GM18505 (cell line): ENCODE results near the gene GZF1.

Experiments used
- ATAC-seq: cut with Tn5 transposase; IDR thresholded peaks from one replicate; pipeline ENCODE4 v1.9.1; 2021; ENCODE audit not compliant: unreplicated experiment
- POLR2A ChIP-seq: IDR thresholded peaks from 4 replicates; pipeline ENCODE4 v1.6.1; 2011; ENCODE audit warnings: borderline replicate concordance; ENCODE audit not compliant: insufficient read depth, insufficient read length; ENCODE audit errors: extremely low read depth

GZF1 gene

GRCh38 chr20:23361476-23362391, at the start of gene GZF1:
GZF1 (plus strand) TSS chr20:23362182; CDS start chr20:23364384, 2,202 bp downstream.
- ATAC-seq: peak; percentile 55
- TF ChIP-seq POLR2A: peak; percentile 85

- TF ChIP-seq POLR2A: no peak
- no peak for ATAC-seq
These were observed 48.7 kb upstream of the GZF1 start for GRCh38 chr20:23313271-23313670.

DNA sequence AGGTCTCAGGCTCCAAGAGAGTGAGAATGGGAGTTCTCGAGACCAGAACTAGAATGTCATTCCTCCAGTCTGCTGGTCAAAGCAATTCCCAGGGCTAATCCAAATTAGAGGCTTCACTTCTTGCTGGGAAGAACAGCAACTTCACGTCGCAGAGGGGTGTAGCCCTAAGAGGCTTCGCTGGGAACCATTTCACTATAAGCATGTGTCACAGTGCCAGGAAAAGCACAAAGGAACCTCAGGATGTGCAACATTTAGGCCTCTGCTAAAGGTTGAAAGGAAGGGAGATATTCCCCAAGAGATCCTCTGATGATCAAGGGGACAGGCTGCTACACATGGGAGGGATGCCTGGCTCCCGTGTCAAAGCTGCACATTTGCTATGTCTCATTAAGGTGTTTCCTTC, 47.3 kb upstream of the GZF1 start:
- TF ChIP-seq POLR2A: no peak
- no peak for ATAC-seq

DNA sequence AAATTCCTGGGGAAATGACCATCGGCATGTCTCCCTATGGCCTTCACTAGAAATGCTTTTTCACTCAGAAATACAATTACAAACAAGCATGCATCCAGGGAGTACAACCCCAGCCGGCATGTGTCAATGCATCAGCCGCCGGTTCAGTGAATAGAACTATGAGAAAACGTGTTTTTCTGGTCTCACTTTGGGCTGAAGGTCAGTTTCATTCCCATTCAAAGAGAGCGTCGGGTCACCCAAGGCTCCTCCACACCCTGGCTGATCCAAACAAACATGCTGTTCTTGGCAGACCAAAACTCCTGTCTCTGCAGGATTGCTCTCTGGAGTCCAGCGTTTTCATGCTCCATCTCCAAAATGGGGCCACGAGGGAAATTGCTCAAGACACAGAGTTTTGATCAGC, 46.9 kb upstream of the GZF1 start:
- no peak for ATAC-seq
- TF ChIP-seq POLR2A: no peak

GRCh38 chr20:23316626-23317025, 45.4 kb upstream of the GZF1 start:
- TF ChIP-seq POLR2A: no peak
- ATAC-seq: no peak

DNA sequence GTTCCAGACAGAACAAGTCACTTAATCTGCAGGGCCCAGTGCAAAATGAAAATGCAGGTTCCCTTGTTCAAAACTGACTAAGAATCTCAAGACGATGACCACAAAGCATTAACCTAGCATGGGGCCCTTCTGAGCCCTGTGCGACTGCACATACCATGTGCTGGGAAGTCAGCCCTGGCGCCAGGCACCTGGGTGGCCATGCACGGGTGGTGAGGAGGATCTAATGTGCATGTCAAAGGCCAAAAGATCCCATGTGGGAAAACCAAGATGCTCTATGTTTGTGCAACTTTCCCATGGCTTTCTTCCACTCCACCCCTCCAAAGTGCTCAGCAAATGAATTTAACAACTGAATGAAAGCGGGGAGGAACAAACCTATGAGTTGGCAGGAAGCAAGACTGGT, 44.9 kb upstream of the GZF1 start:
- TF ChIP-seq POLR2A: no peak

GRCh38 chr20:23318347-23318746, 43.6 kb upstream of the GZF1 start:
- no peak for ATAC-seq
- no peak for TF ChIP-seq POLR2A

More for the DNA sequence above, 44.9 kb upstream of the GZF1 start:
- no peak for ATAC-seq

DNA sequence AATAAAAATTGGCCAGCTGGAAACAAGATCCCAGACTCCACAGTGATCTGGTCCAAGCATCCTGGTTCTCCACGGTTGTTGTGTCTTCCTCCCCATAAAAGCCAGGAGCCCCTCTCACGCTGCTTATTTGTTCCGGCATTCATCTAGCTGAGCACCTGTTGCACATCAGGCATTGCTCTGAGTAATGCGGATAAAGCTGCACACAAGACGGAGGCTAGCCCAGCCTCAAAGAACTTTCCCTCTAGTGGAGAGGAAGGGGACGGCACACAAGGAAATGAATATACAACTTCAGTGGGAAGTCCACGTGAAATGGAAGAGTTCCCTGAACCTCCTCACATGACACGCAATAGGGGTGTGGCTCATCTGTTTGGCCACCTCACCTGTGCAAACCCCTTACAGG, 41.7 kb upstream of the GZF1 start:
- ATAC-seq: no peak
- TF ChIP-seq POLR2A: no peak

DNA sequence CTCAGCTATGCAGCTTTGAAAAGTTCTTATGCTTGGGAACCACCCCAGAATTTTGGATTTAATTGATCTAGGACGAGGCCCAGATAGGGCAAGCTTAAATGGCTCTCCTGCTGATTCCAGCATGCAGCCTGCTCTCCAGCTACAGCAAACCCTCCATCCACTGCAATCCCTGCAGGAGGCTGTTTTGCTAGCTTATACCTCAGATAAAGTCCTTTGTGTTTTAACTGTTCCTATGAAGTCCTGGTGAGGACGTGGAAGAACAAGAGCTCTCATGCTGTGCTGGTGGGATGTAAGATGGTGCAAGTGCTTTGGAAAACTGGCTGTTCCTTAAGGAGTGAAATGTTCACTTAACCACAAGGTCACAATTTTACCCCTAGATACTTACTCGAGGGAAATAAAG, 36.9 kb upstream of the GZF1 start:
- no peak for TF ChIP-seq POLR2A
- no peak for ATAC-seq

DNA sequence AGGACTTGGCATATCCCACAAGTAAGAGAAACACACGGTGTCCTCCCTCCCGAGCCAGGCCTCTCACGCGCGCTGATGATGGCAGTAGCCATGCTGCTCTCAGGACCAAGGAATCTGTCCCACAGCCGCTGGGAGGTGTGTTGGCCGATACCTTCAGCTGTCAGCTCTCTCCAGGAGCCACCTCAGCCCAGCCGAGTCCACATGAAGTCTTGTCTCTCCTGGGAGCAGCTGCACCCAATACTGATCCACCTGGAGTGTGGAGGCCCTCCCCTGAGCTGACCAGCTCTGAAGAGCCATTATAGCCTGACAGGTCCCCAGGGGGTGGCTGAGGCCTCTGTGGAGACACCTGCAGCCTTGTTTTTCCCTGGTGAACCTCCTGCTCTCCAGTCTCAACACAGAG, 35.2 kb upstream of the GZF1 start:
- no peak for ATAC-seq

GRCh38 chr20:23327617-23328333, 34.2 kb upstream of the GZF1 start:
- ATAC-seq: no peak
- TF ChIP-seq POLR2A: no peak

More for the DNA sequence above, 35.2 kb upstream of the GZF1 start:
- no peak for TF ChIP-seq POLR2A

- no peak for TF ChIP-seq POLR2A
- ATAC-seq: no peak
These were observed 30.3 kb upstream of the GZF1 start for GRCh38 chr20:23331450-23332350.

- no peak for ATAC-seq
- TF ChIP-seq POLR2A: no peak
These were observed 29.5 kb upstream of the GZF1 start for GRCh38 chr20:23332467-23332866.

DNA sequence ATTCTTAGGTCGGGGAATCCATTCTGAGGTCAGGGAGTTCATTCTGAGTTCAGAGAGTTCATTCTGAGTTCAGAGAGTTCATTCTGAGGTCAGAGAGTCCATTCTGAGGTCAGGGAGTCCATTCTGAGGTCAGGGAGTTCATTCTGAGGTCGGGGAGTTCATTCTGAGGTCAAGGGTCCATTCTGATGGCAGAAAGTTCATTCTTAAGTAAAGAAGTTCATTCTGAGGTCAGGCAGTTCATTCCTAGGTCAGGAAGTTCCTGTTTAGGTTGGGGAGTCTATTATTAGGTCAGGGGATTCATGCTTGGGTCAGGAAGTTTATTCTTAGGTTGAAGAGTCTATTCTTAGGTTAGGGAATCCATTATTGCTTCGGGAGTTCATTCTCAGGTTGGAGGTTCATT, 27.9 kb upstream of the GZF1 start:
- ATAC-seq: no peak
- no peak for TF ChIP-seq POLR2A

- TF ChIP-seq POLR2A: no peak
- ATAC-seq: no peak
These were observed 26.5 kb upstream of the GZF1 start for GRCh38 chr20:23335521-23335920.
